HEK293 (cell line): ENCODE measurements around the gene CXADR.

Experiments
- AEBP2 ChIP-seq: fragments of 450-650 bp; formaldehyde crosslinking; IDR thresholded peaks from 2 replicates; pipeline ENCODE4 v1.5.1; 2016; ENCODE audit warnings: missing biosample characterization, missing genetic modification characterization, borderline replicate concordance
- ELK4 ChIP-seq: IDR thresholded peaks from 2 replicates; pipeline ENCODE4 v1.6.1; 2011; ENCODE audit warnings: mild to moderate bottlenecking, low read depth, low read length, borderline replicate concordance
- FEZF1 ChIP-seq: fragments of 450-650 bp; formaldehyde crosslinking; IDR thresholded peaks from 2 replicates; pipeline ENCODE4 v1.5.1; 2016; ENCODE audit warnings: missing biosample characterization, missing genetic modification characterization
- IKZF3 ChIP-seq: fragments of 450-650 bp; IDR thresholded peaks from 2 replicates; pipeline ENCODE4 v1.5.0; 2018; ENCODE audit warnings: missing biosample characterization, mild to moderate bottlenecking, missing genetic modification characterization, moderate library complexity
- RBAK ChIP-seq: fragments of 450-650 bp; formaldehyde crosslinking; IDR thresholded peaks from 2 replicates; pipeline ENCODE4 v1.5.1; 2016; ENCODE audit warnings: missing biosample characterization, missing genetic modification characterization
- ZBTB1 ChIP-seq: fragments of 450-650 bp; formaldehyde crosslinking; IDR thresholded peaks from 2 replicates; pipeline ENCODE4 v1.5.1; 2016; ENCODE audit warnings: missing biosample characterization, missing genetic modification characterization
- ZBTB11 ChIP-seq: fragments of 450-650 bp; formaldehyde crosslinking; conservative IDR thresholded peaks from 2 replicates; pipeline ENCODE4 v1.5.1; 2016; ENCODE audit warnings: low read depth, missing biosample characterization, missing genetic modification characterization
- ZBTB20 ChIP-seq: fragments of 450-650 bp; formaldehyde crosslinking; IDR thresholded peaks from 2 replicates; pipeline ENCODE4 v1.5.1; 2016; ENCODE audit warnings: missing biosample characterization, missing genetic modification characterization
- ZBTB21 ChIP-seq: fragments of 450-650 bp; formaldehyde crosslinking; IDR thresholded peaks from 2 replicates; pipeline ENCODE4 v1.5.1; 2017; ENCODE audit warnings: missing biosample characterization, missing genetic modification characterization
- ZNF10 ChIP-seq: fragments of 450-650 bp; formaldehyde crosslinking; IDR thresholded peaks from 2 replicates; pipeline ENCODE4 v1.5.1; 2017; ENCODE audit warnings: missing biosample characterization, missing genetic modification characterization
- ZNF140 ChIP-seq: fragments of 450-650 bp; formaldehyde crosslinking; IDR thresholded peaks from 2 replicates; pipeline ENCODE4 v1.5.1; 2016; ENCODE audit warnings: missing biosample characterization, missing genetic modification characterization
- ZNF146 ChIP-seq: fragments of 450-650 bp; formaldehyde crosslinking; IDR thresholded peaks from 2 replicates; pipeline ENCODE4 v1.5.1; 2016; ENCODE audit warnings: missing biosample characterization, missing genetic modification characterization
- ZNF214 ChIP-seq: fragments of 450-650 bp; formaldehyde crosslinking; IDR thresholded peaks from 2 replicates; pipeline ENCODE4 v1.5.1; 2017; ENCODE audit warnings: missing biosample characterization, mild to moderate bottlenecking, missing genetic modification characterization, borderline replicate concordance
- ZNF239 ChIP-seq: fragments of 450-650 bp; formaldehyde crosslinking; IDR thresholded peaks from 2 replicates; pipeline ENCODE4 v1.5.1; 2016; ENCODE audit warnings: missing biosample characterization, missing genetic modification characterization
- ZNF24 ChIP-seq: fragments of 450-650 bp; formaldehyde crosslinking; IDR thresholded peaks from 2 replicates; pipeline ENCODE4 v1.5.1; 2016; ENCODE audit warnings: missing biosample characterization, missing genetic modification characterization
- ZNF341 ChIP-seq: fragments of 450-650 bp; formaldehyde crosslinking; IDR thresholded peaks from 2 replicates; pipeline ENCODE4; 2016; ENCODE audit warnings: low read depth, missing biosample characterization, missing genetic modification characterization
- ZNF354C ChIP-seq: fragments of 450-650 bp; formaldehyde crosslinking; IDR thresholded peaks from 2 replicates; pipeline ENCODE4 v1.5.1; 2016; ENCODE audit warnings: missing biosample characterization, missing genetic modification characterization, low read depth, borderline replicate concordance
- ZNF362 ChIP-seq: fragments of 450-650 bp; formaldehyde crosslinking; IDR thresholded peaks from 2 replicates; pipeline ENCODE4 v1.5.1; 2016; ENCODE audit warnings: missing biosample characterization, missing genetic modification characterization
- ZNF37A ChIP-seq: fragments of 450-650 bp; IDR thresholded peaks from 2 replicates; pipeline ENCODE4 v1.5.1; 2018; ENCODE audit warnings: missing biosample characterization, missing genetic modification characterization
- ZNF558 ChIP-seq: fragments of 450-650 bp; formaldehyde crosslinking; IDR thresholded peaks from 2 replicates; pipeline ENCODE4 v1.5.1; 2016; ENCODE audit warnings: missing biosample characterization, missing genetic modification characterization
- ZNF585B ChIP-seq: fragments of 450-650 bp; formaldehyde crosslinking; IDR thresholded peaks from 2 replicates; pipeline ENCODE4 v1.5.1; 2016; ENCODE audit warnings: missing biosample characterization, missing genetic modification characterization
- ZNF600 ChIP-seq: fragments of 450-650 bp; formaldehyde crosslinking; IDR thresholded peaks from 2 replicates; pipeline ENCODE4 v1.5.1; 2016; ENCODE audit warnings: missing biosample characterization, missing genetic modification characterization
- ZNF677 ChIP-seq: fragments of 450-650 bp; IDR thresholded peaks from 2 replicates; pipeline ENCODE4 v1.5.0; 2018; ENCODE audit warnings: missing biosample characterization, mild to moderate bottlenecking, missing genetic modification characterization, moderate library complexity
- ZNF701 ChIP-seq: fragments of 450-650 bp; formaldehyde crosslinking; IDR thresholded peaks from 2 replicates; pipeline ENCODE4 v1.5.1; 2016; ENCODE audit warnings: missing biosample characterization, missing genetic modification characterization
- ZNF747 ChIP-seq: fragments of 450-650 bp; formaldehyde crosslinking; IDR thresholded peaks from 2 replicates; pipeline ENCODE4 v1.5.1; 2016; ENCODE audit warnings: missing biosample characterization, missing genetic modification characterization
- ZNF843 ChIP-seq: fragments of 450-650 bp; formaldehyde crosslinking; IDR thresholded peaks from 2 replicates; pipeline ENCODE4 v1.5.1; 2016; ENCODE audit warnings: missing biosample characterization, missing genetic modification characterization
- ZSCAN16 ChIP-seq: fragments of 450-650 bp; formaldehyde crosslinking; IDR thresholded peaks from 2 replicates; pipeline ENCODE4 v1.5.1; 2016; ENCODE audit warnings: missing biosample characterization, missing genetic modification characterization
- ZSCAN18 ChIP-seq: fragments of 450-650 bp; formaldehyde crosslinking; IDR thresholded peaks from 2 replicates; pipeline ENCODE4 v1.5.1; 2016; ENCODE audit warnings: missing biosample characterization, missing genetic modification characterization
- TF ChIP-seq, protein P1 (sequence below): fragments of 450-650 bp; formaldehyde crosslinking; IDR thresholded peaks from 2 replicates; pipeline ENCODE4 v1.5.1; 2016; ENCODE audit warnings: missing biosample characterization, missing genetic modification characterization
- TF ChIP-seq, protein P2 (sequence below): fragments of 450-650 bp; formaldehyde crosslinking; IDR thresholded peaks from 2 replicates; pipeline ENCODE4 v1.5.1; 2017; ENCODE audit warnings: missing biosample characterization, missing genetic modification characterization

The CXADR gene

GRCh38 chr21:17501107-17502006 lies 11.5 kb upstream of the CXADR start (continued):
- TF ChIP-seq ZNF362 (tag by site-specific recombination) (peak; percentile 68), ZNF701 (tag by site-specific recombination) (no peak), ZNF747 (tag by site-specific recombination) (no peak), IKZF3 (peak; percentile 79), ZSCAN16 (tag by site-specific recombination) (no peak), ZNF10 (tag by site-specific recombination) (no peak), ZNF140 (tag by site-specific recombination) (no peak), ZBTB21 (tag by site-specific recombination) (no peak), FEZF1 (tag by site-specific recombination) (peak; percentile 83), ZBTB11 (tag by site-specific recombination) (no peak), ZNF214 (tag by site-specific recombination) (no peak), ZNF843 (tag by site-specific recombination) (peak; percentile 89), ZNF37A (no peak), ZBTB20 (no peak), ZNF239 (tag by site-specific recombination) (no peak), ZBTB1 (tag by site-specific recombination) (no peak), ZNF558 (no peak), AEBP2 (tag by site-specific recombination) (no peak), ZNF354C (tag by site-specific recombination) (no peak), ELK4 (no peak), ZNF600 (tag by site-specific recombination) (no peak), ZSCAN18 (tag by site-specific recombination) (no peak), ZNF146 (tag by site-specific recombination) (no peak), ZNF585B (no peak), ZNF24 (tag by site-specific recombination) (no peak), ZNF677 (tag by site-specific recombination) (no peak), RBAK (tag by site-specific recombination) (no peak), ZNF341 (tag by site-specific recombination) (no peak)
- TF ChIP-seq, protein P1, sequence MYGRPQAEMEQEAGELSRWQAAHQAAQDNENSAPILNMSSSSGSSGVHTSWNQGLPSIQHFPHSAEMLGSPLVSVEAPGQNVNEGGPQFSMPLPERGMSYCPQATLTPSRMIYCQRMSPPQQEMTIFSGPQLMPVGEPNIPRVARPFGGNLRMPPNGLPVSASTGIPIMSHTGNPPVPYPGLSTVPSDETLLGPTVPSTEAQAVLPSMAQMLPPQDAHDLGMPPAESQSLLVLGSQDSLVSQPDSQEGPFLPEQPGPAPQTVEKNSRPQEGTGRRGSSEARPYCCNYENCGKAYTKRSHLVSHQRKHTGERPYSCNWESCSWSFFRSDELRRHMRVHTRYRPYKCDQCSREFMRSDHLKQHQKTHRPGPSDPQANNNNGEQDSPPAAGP, result no peak
- TF ChIP-seq, protein P2, sequence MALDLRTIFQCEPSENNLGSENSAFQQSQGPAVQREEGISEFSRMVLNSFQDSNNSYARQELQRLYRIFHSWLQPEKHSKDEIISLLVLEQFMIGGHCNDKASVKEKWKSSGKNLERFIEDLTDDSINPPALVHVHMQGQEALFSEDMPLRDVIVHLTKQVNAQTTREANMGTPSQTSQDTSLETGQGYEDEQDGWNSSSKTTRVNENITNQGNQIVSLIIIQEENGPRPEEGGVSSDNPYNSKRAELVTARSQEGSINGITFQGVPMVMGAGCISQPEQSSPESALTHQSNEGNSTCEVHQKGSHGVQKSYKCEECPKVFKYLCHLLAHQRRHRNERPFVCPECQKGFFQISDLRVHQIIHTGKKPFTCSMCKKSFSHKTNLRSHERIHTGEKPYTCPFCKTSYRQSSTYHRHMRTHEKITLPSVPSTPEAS (tag by site-specific recombination), result 0 out of 2 replicates have a peak, but pooled peaks have one; percentile 31
